Erythroblast (primary cell): ENCODE results near the gene LYPD4.

Experiments used
- GATA1 ChIP-seq: IDR thresholded peaks from 2 replicates; pipeline ENCODE4 v1.6.1; 2011; ENCODE audit warnings: low read depth, mild to moderate bottlenecking, control low read depth, low read length, moderate library complexity
- POLR2A ChIP-seq: IDR thresholded peaks from 2 replicates; pipeline ENCODE4 v1.6.1; 2011; ENCODE audit warnings: mild to moderate bottlenecking, low read length

GRCh38 chr19:41876847-41877832 is 32.7 kb upstream of the LYPD4 start, which contains the start of gene CD79A:
- TF ChIP-seq POLR2A (no peak), GATA1 (no peak)
